ENCODE results near the gene ASXL2. TPM values are rescaled to one million over a fixed set of nuclear protein-coding genes. Genes with fewer than 3 reads are reported as not detected.
A peak's percentile ranks its signal among the peaks of the same experiment; 100 is the strongest.

Gene ASXL2
- polyA plus RNA-seq, 1 experiment, result 14.0 TPM

- DNase-seq (ENCODE audit: low read depth, low spot score), result no peak
- H3K4me3 ChIP-seq (ENCODE audit: low read depth, low read length), result no peak overlapping the region
- H3K9me3 ChIP-seq (ENCODE audit: control insufficient read depth, insufficient read depth, low read length), result no peaks in the 10 kb centered on the region
- H3K27ac ChIP-seq (ENCODE audit: low read depth, low read length), result no peak overlapping the region
- H3K27me3 ChIP-seq (ENCODE audit: control insufficient read depth, insufficient read depth, low read length), result peaks cover 15% of the 10 kb centered on the region
- TF ChIP-seq, protein P1, sequence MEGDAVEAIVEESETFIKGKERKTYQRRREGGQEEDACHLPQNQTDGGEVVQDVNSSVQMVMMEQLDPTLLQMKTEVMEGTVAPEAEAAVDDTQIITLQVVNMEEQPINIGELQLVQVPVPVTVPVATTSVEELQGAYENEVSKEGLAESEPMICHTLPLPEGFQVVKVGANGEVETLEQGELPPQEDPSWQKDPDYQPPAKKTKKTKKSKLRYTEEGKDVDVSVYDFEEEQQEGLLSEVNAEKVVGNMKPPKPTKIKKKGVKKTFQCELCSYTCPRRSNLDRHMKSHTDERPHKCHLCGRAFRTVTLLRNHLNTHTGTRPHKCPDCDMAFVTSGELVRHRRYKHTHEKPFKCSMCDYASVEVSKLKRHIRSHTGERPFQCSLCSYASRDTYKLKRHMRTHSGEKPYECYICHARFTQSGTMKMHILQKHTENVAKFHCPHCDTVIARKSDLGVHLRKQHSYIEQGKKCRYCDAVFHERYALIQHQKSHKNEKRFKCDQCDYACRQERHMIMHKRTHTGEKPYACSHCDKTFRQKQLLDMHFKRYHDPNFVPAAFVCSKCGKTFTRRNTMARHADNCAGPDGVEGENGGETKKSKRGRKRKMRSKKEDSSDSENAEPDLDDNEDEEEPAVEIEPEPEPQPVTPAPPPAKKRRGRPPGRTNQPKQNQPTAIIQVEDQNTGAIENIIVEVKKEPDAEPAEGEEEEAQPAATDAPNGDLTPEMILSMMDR (IDR thresholded peaks at IDR 0.05; ENCODE audit: low read depth, low read length), result no peak
- CTCF ChIA-PET, result interaction anchor here (1.3 kb wide), 1 partner anchor 25 kb away, joined by 3 read pairs; no protein-coding TSS in a partner anchor
- POLR2A ChIA-PET, result no interaction called here
Measured at GRCh38 chr2:25724756-25725155, 153.5 kb downstream of the ASXL2 start.

GRCh38 chr2:25722224-25722623 lies 156.1 kb downstream of the ASXL2 start:
- TF ChIP-seq, protein P1 (IDR thresholded peaks at IDR 0.05; ENCODE audit: low read depth, low read length), result no peak
- Histone ChIP-seq H3K4me3 (ENCODE audit: low read depth, low read length) (no peak overlapping the region), H3K9me3 (ENCODE audit: control insufficient read depth, insufficient read depth, low read length) (no peaks in the 10 kb centered on the region), H3K27me3 (ENCODE audit: control insufficient read depth, insufficient read depth, low read length) (peaks cover 16% of the 10 kb centered on the region), H3K27ac (ENCODE audit: low read depth, low read length) (no peak overlapping the region)
- ChIA-PET POLR2A (no interaction called here), CTCF (interaction anchor here (0.6 kb wide), 1 partner anchor 389 kb away, joined by 3 read pairs; no protein-coding TSS in a partner anchor)
- DNase-seq (ENCODE audit: low read depth, low spot score), result no peak

GRCh38 chr2:25720575-25720974 lies 157.7 kb downstream of the ASXL2 start:
- Histone ChIP-seq H3K27ac (ENCODE audit: low read depth, low read length) (no peak overlapping the region), H3K27me3 (ENCODE audit: control insufficient read depth, insufficient read depth, low read length) (peaks cover 13% of the 10 kb centered on the region), H3K9me3 (ENCODE audit: control insufficient read depth, insufficient read depth, low read length) (no peaks in the 10 kb centered on the region), H3K4me3 (ENCODE audit: low read depth, low read length) (no peak overlapping the region)
- no peak for DNase-seq (ENCODE audit: low read depth, low spot score)
- TF ChIP-seq, protein P1 (IDR thresholded peaks at IDR 0.05; ENCODE audit: low read depth, low read length), result no peak
- ChIA-PET POLR2A (no interaction called here), CTCF (interaction anchor here (3.6 kb wide), 1 partner anchor 20 kb away, joined by 14 read pairs; no protein-coding TSS in a partner anchor)

GRCh38 chr2:25714740-25715139 lies 163.5 kb downstream of the ASXL2 start:
- TF ChIP-seq, protein P1 (IDR thresholded peaks at IDR 0.05; ENCODE audit: low read depth, low read length), result peak; percentile 13; the same call in 1 of the 2 replicates
- POLR2A ChIA-PET, result no interaction called here
- H3K27me3 ChIP-seq (ENCODE audit: control insufficient read depth, insufficient read depth, low read length), result peaks cover 9% of the 10 kb centered on the region
- no peak overlapping the region for H3K4me3 ChIP-seq (ENCODE audit: low read depth, low read length)
- CTCF ChIA-PET, result interaction anchor here (0.7 kb wide), 1 partner anchor 353 kb away, joined by 3 read pairs; no protein-coding TSS in a partner anchor
- no peak overlapping the region for H3K27ac ChIP-seq (ENCODE audit: low read depth, low read length)
- H3K9me3 ChIP-seq (ENCODE audit: control insufficient read depth, insufficient read depth, low read length), result no peaks in the 10 kb centered on the region
- no peak for DNase-seq (ENCODE audit: low read depth, low spot score)

GRCh38 chr2:25712455-25712854 lies 165.8 kb downstream of the ASXL2 start:
- ChIA-PET CTCF (interaction anchor here (0.9 kb wide), 1 partner anchor 106 kb away, joined by 3 read pairs; no protein-coding TSS in a partner anchor), POLR2A (no interaction called here)
- Histone ChIP-seq H3K27me3 (ENCODE audit: control insufficient read depth, insufficient read depth, low read length) (peaks cover 8% of the 10 kb centered on the region), H3K4me3 (ENCODE audit: low read depth, low read length) (no peak overlapping the region), H3K9me3 (ENCODE audit: control insufficient read depth, insufficient read depth, low read length) (no peaks in the 10 kb centered on the region), H3K27ac (ENCODE audit: low read depth, low read length) (no peak overlapping the region)
- TF ChIP-seq, protein P1 (IDR thresholded peaks at IDR 0.05; ENCODE audit: low read depth, low read length), result no peak
- no peak for DNase-seq (ENCODE audit: low read depth, low spot score)

All from AG04450 (cell line).